ENCODE data around the gene SMPX.

SMPX gene

DNA sequence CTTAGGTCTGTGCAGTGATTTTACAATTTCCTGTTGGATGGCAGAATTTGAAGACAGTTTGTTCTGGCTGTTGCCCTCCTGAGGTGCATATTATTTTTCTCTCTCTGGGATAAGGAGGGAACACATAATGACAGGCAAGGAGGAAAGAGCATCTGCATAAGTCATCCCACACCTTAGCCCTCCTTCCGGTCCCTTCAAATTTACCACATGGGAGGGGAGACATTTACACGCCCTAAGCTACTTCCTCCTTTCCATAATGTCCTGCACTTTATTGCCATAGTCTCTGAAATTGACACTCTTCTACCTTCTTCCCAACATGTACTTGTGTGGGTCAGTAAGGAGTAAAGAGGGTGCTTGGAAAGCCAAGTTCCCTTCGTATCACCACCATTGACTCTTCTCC, 13.9 kb downstream of the SMPX start:
- DNase-seq = no peak

DNA sequence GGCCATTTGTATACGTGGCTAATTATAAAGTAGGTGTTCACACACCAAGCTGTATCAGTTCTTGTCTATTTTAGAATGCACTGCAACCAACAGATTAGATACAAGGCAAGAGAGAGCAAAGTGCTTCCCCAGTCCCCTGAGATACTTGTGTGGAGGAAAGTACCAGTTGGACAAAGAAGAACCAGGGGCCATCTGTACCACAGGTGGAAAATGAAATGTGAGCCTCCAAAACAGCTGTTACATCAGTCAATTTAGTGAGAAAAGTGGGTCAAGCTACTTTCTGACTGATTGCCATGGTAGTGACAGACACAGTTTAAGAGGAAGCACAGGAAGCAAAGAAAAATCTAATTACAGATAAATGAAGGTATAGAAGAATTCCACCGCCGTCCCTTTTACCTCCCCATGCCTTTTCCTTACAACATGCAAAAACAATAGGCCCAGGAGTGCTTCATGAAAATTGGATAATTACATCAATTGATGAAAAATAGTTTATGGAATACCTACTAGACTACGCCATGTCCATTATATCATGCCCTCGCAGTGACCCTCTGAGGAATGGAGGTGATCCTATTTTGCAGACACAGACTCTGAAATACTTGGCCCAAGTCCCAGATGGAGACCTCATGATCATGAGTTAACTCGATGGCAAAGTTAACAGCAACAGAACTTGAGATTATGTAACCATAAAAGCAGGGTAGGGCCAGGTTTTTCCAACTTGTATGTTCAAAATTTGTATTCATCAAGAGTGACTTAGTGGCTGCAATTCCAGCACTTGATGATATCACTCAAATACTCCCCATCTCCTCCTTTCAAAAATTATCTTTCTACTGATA, 15.8 kb downstream of the SMPX start:
- no peak for DNase-seq

DNA sequence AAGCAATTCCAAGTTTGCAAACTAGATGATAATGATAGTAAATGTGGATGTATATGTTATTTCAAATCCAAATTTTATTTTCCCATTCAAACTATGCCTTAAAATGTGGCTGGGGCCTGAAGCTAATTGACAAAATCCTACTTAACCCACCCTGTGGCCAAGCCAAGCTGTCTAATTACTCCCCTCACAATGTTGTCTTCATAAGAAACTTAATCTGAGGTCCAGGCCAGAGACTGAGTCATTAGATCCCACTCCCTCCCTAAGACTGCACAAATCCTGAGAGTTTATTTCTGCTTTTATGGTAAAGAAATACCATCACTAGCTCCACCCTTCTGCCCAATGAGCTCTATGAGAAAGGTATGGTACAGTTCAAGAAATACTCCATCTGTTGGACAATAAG, 16.6 kb downstream of the SMPX start:
- no peak for DNase-seq

- no peak for DNase-seq
Measured at GRCh38 chrX:21740329-21741274, 17.3 kb downstream of the SMPX start.

DNA sequence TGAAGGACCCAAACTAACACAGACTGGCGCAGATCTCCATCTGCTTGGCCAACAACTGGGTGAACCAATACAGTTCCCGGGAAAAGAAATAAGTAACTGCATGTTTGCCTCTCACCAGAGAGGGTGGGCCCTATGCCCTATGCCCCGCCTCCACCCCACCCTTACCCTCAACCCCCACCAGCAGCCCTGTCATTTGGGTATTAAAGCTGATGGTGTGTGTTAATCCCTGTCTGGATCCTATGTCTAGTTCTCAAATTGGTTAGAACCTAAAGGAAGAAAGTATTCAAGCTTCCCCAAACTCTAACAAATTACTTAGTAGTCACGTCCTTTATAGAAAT, 19.0 kb downstream of the SMPX start:
- DNase-seq = no peak

GRCh38 chrX:21738210-21738949, 19.5 kb downstream of the SMPX start:
- no peak for DNase-seq

- no peak for DNase-seq
Measured at GRCh38 chrX:21735768-21736127, 22.2 kb downstream of the SMPX start.

- DNase-seq = peak; percentile 67
Measured at GRCh38 chrX:21735038-21735767, 22.7 kb downstream of the SMPX start.

DNA sequence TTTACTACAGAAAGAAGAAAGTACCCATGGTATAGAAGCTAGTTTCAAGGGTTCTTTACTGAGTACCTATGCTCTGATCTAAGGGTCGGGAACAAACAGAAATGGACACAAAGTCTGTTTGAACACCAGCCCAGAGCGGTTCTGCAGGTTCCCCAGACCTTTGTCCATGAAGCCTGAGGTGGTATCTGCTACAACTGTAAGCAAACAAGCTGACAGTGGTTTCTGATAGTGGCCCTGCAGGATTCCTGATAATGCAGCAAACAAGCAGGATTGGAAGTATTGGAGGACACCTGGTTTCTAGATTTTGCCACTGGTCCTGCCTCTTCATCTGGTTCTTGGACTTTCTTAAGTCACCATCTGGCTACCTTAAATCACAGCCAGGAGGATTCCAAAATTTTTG, 23.7 kb downstream of the SMPX start:
- no peak for DNase-seq

GRCh38 chrX:21733705-21734104, 24.2 kb downstream of the SMPX start:
- no peak for DNase-seq

GRCh38 chrX:21730026-21730425, 27.9 kb downstream of the SMPX start:
- peak; percentile 28 for DNase-seq

- no peak for DNase-seq
Measured at GRCh38 chrX:21728276-21728968, 29.5 kb downstream of the SMPX start.

GRCh38 chrX:21725916-21726315, 32.0 kb downstream of the SMPX start:
- no peak for DNase-seq

DNA sequence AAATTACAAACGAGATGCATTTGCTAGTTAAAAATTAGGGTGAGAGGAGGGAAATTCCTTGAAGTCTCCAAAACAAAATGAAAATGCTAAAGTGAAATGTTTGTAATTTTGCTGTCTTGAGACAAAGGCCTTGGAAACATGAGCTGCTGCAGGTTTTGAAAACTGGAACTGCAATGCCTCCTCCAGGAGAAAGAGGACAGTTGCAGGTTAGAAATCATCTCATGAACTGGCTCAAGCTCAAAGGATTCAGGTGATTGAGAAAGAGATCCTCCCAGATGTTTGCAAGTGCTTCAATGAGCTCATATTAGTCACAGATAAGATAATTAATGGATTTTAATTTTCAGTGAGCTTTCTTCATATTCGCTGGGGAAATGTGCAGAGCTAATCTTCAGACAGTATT, 32.4 kb downstream of the SMPX start:
- DNase-seq = peak; percentile 48

DNA sequence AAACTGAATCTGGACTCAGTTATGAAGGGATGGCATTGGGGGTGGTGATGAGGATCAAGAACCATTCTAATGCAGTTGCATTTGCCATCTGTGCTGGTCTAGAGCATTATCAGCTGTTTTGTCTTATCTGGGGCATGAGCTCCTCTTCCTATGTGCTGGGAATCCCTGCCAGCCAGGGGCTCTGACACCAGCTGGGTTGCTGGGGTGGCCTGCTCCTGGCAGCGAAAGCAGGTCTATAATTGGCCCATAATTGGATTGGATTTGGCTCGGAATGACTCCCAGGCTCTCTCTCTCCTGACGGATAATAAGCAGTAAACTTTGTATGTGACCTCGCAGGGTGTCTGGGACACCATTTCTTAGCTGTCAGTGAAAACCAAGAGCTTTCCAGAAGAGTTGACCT, 34.1 kb downstream of the SMPX start:
- DNase-seq = no peak

- DNase-seq = peak; percentile 59
Measured at GRCh38 chrX:21723084-21723483, 34.8 kb downstream of the SMPX start.

GRCh38 chrX:21721195-21721594, 36.7 kb downstream of the SMPX start:
- DNase-seq = peak; percentile 58

DNA sequence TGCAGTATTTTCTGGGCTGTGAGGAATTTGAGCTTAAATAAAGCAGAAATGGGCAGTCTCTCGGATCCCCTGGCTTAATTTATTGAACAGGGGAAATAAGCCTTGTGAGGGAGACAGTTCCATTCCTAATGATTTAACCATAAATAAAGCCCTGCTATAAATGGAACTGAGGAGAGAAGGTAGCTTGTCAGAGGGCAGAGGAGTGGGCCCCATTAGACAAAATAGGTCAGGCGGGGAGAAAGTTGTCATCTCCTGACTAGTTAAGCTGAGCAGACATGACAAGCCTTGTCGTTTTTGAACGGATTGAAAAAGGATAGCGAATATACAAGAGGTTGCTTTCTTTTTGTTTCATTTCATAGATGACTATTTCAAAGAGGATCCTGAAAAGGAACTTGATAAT, 39.3 kb downstream of the SMPX start:
- DNase-seq = no peak

- DNase-seq = no peak
Measured at GRCh38 chrX:21717802-21718201, 40.1 kb downstream of the SMPX start.

- DNase-seq = no peak
Measured at GRCh38 chrX:21715825-21716224, 42.1 kb downstream of the SMPX start.

DNA sequence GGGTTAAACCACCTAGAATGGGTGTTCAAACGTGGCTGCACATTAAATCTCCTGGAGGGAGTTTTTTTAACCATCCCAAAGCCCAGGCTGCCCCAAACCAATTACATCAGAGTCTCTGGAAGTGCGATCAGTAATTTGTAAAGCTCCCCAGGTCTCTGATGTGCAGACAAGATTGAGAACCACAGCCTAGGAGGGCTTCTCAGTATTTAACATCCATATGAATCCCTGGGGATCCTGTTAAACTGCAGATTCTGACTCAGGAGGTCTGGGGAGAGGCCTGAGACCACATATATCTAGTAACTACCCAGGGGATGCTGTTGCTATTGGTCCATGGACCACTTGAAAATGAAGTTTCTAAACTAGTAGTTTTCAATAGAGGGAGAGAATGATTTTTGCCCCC, 42.6 kb downstream of the SMPX start:
- no peak for DNase-seq

DNA sequence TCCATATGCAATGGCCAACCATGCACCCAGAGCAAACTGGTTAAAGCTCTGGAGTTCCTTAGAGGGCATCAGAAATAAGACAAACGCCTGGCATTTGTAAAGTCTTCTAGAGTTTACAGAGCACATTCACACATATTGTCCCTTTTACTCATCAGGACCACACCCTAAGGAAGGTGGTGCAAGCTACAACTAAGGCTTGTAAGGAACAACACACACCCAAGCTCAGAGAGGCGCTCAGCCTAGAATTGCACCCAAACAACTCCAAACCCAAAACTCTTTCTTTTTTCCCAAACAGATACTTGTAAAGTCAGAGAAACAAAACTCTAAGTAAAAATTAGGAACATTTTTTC, 46.1 kb downstream of the SMPX start:
- no peak for DNase-seq

Data from fibroblast of skin of scalp (primary cell).